Chondrocyte (in vitro differentiated cells): ENCODE measurements around the gene PM20D1. TPM values are rescaled to one million over a fixed set of nuclear protein-coding genes. Genes with fewer than 3 reads are reported as not detected.
"Not testable (repeated sequence)": the region's sequence is repeated elsewhere in the genome, so short reads cannot be mapped to it uniquely, and the experiment has no call there.

Experiments used
- DNase-seq: peaks from one replicate; pipeline ENCODE4 v3.0.0; 2021; ENCODE audit warnings: mixed read lengths, low spot score
- H3K27ac Mint-ChIP-seq: one replicate; pipeline ENCODE4 v1.8.0; 2021; ENCODE audit warnings: mild to moderate bottlenecking, moderate library complexity, mixed read lengths; ENCODE audit not compliant: unreplicated experiment
- H3K27me3 Mint-ChIP-seq: 2 replicates; pipeline ENCODE4 v1.8.0; 2021; ENCODE audit warnings: low read depth, mixed read lengths
- H3K36me3 Mint-ChIP-seq: 2 replicates; pipeline ENCODE4 v1.8.0; 2021; ENCODE audit warnings: low read depth, mixed read lengths
- H3K4me1 Mint-ChIP-seq: 2 replicates; pipeline ENCODE4 v1.8.0; 2021; ENCODE audit warnings: low read depth, mild to moderate bottlenecking, mixed read lengths
- H3K4me3 Mint-ChIP-seq: one replicate; pipeline ENCODE4 v1.8.0; 2021; ENCODE audit warnings: mild to moderate bottlenecking, moderate library complexity, mixed read lengths; ENCODE audit not compliant: unreplicated experiment
- H3K9me3 Mint-ChIP-seq: 2 replicates; pipeline ENCODE4 v1.8.0; 2021; ENCODE audit warnings: low read depth, mixed read lengths
- total RNA-seq: library from RNA; stranded (reverse); gene quantifications from 3 replicates; pipeline ENCODE4 v1.2.1, GENCODE V29; 2021
- TF ChIP-seq, protein P1 (sequence below): fragments of 200-600 bp; sonication (generic); IDR thresholded peaks from 2 replicates; pipeline ENCODE4 v1.5.0; 2021; ENCODE audit warnings: antibody characterized with exemption, mild to moderate bottlenecking, moderate library complexity

Gene PM20D1
- total RNA-seq, 1 donor from 2014 or later, result not detected

DNA sequence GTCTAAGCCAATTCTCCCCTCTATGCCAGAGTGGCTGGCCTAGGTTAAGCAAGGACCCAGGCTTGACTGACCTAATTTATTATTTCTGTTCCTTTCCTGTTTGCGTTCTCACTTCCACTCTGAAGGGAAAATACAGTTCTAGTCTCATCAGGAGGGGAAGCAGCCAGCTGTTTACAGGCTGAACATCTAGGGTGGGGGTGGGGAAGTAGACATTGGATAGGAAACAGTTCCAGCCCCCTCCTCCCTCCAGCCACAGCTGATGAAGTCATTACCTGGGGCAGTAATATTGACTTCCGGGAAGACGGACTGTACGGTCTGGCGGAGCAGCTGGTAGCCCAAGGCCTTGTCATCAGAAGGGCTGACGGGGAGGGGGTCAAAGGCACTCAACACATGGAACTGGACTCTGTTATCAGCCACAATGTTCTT lies 17.6 kb downstream of the PM20D1 start:
- no peaks in the 10 kb centered on the region for H3K9me3 Mint-ChIP-seq
- no peaks in the 10 kb centered on the region for H3K36me3 Mint-ChIP-seq
- TF ChIP-seq, protein P1, sequence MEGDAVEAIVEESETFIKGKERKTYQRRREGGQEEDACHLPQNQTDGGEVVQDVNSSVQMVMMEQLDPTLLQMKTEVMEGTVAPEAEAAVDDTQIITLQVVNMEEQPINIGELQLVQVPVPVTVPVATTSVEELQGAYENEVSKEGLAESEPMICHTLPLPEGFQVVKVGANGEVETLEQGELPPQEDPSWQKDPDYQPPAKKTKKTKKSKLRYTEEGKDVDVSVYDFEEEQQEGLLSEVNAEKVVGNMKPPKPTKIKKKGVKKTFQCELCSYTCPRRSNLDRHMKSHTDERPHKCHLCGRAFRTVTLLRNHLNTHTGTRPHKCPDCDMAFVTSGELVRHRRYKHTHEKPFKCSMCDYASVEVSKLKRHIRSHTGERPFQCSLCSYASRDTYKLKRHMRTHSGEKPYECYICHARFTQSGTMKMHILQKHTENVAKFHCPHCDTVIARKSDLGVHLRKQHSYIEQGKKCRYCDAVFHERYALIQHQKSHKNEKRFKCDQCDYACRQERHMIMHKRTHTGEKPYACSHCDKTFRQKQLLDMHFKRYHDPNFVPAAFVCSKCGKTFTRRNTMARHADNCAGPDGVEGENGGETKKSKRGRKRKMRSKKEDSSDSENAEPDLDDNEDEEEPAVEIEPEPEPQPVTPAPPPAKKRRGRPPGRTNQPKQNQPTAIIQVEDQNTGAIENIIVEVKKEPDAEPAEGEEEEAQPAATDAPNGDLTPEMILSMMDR, result no peak
- DNase-seq, result no peak
- H3K27me3 Mint-ChIP-seq, result no peaks in the 10 kb centered on the region
- H3K4me3 Mint-ChIP-seq, result no peak overlapping the region
- H3K27ac Mint-ChIP-seq, result no peak overlapping the region
- peaks cover under 1% of the 10 kb centered on the region for H3K4me1 Mint-ChIP-seq

DNA sequence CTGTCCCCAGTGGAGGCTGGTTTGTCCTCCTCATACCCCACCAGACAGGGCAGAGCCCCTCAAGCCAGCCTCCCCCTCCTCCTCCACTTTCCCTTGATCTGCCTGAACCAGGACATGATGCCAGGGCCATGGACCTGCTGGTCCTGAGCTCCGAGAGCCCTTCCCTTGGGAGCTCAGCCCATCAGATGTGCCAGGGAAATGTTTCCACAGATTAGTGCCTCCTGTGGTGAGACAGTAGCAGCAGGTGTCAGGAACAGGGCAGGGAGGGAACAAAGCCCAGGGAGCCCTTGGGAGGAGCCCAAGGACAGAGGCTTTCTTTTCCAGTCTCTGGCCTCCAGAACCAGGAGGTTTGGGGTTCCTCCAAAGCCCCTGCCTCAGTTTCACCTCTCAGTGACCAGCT lies 22.3 kb downstream of the PM20D1 start:
- H3K27ac Mint-ChIP-seq, result no peak overlapping the region
- H3K27me3 Mint-ChIP-seq, result no peaks in the 10 kb centered on the region
- TF ChIP-seq, protein P1, result no peak
- no peak overlapping the region for H3K4me3 Mint-ChIP-seq
- no peak for DNase-seq
- peaks cover 10% of the 10 kb centered on the region for H3K9me3 Mint-ChIP-seq
- H3K36me3 Mint-ChIP-seq, result peaks cover 1% of the 10 kb centered on the region
- H3K4me1 Mint-ChIP-seq, result peaks cover 4% of the 10 kb centered on the region

DNA sequence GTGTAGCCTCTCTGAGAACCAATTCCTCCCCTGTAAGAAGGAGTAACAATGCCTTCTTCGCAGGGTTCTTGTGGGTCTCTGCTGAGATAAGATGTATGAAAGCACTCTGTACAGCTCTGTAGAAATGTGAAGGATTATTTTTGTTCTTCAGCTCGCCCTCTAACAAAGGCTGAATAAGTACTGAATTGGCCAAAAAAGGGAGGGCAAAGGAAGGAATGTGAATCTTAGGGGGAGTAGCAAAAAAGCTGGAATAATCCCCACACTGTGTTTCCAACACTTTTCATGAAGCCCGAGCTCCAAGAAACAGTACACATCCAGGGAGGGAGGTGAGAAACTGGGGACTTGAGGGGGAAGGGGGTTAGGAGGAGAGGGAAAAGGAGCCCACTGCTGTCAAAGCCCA lies 22.9 kb downstream of the PM20D1 start:
- no peak for DNase-seq
- peaks cover 4% of the 10 kb centered on the region for H3K4me1 Mint-ChIP-seq
- TF ChIP-seq, protein P1, result no peak
- H3K27me3 Mint-ChIP-seq, result no peaks in the 10 kb centered on the region
- no peak overlapping the region for H3K27ac Mint-ChIP-seq
- no peak overlapping the region for H3K4me3 Mint-ChIP-seq
- peaks cover 1% of the 10 kb centered on the region for H3K36me3 Mint-ChIP-seq
- H3K9me3 Mint-ChIP-seq, result peaks cover 10% of the 10 kb centered on the region

DNA sequence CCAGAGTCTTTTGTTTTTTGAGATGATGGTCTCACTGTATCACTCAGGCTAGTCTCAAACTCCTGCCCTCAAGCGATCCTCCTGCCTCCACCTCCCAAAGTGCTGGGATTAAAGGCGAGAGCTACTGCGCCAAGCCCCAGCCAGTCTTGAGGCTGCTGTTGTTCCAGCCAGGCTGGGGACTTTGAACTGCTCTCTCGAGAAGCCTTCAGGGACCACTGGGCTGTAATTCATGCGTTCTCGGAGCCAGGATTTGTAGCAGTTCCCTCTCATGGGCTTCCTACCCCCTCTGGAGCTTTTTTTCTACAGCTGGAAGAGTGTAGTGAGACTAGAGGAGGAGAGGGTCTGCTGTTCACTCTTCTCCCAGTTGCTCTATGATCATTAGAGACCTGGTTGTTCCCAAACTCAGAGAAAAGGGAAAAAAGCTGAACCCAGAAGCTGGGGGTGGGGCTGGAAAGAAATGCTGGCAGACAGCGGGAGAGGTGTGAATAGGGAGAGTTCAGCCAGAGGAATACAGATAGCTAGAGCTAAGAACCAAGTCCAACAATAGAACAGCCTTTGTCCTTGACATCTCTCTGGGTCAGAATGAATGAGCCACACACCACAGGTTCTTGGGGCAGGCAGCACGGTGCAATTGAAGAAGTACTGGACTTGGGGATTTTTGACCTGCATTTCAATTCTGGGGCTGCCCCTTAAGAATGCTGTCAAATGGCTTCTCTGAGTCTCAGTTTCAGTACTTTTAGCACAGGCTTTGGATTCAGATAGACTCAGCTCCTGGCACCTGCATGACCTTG lies 23.7 kb downstream of the PM20D1 start:
- DNase-seq, result no peak
- H3K36me3 Mint-ChIP-seq, result peaks cover 1% of the 10 kb centered on the region
- H3K27ac Mint-ChIP-seq, result no peak overlapping the region
- no peaks in the 10 kb centered on the region for H3K27me3 Mint-ChIP-seq
- peaks cover 4% of the 10 kb centered on the region for H3K4me1 Mint-ChIP-seq
- no peak overlapping the region for H3K4me3 Mint-ChIP-seq
- TF ChIP-seq, protein P1, result no peak
- peaks cover 10% of the 10 kb centered on the region for H3K9me3 Mint-ChIP-seq

DNA sequence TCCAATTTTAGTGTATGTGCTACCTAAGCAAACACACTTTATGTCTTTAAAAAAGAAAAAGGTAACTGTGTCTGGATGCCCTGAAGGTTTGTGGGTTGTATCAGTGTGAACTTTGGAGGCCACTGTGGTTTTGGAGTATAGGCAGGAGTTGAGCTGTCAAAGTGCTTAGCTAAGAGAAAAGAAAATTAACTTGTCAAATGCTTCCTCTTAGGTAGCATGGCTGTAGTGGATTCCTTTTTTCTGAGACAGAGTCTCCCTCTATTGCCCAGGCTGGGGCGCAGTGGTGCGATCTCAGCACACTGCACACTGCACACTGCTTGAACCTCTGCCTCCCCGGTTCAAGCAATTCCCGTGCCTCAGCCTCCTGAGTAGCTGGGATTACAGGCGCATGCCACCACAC lies 25.8 kb downstream of the PM20D1 start:
- H3K27ac Mint-ChIP-seq, result no peak overlapping the region
- no peak overlapping the region for H3K4me3 Mint-ChIP-seq
- H3K4me1 Mint-ChIP-seq, result peaks cover 4% of the 10 kb centered on the region
- TF ChIP-seq, protein P1, result no peak
- peaks cover 1% of the 10 kb centered on the region for H3K36me3 Mint-ChIP-seq
- H3K9me3 Mint-ChIP-seq, result peaks cover 10% of the 10 kb centered on the region
- DNase-seq, result no peak
- H3K27me3 Mint-ChIP-seq, result no peaks in the 10 kb centered on the region

DNA sequence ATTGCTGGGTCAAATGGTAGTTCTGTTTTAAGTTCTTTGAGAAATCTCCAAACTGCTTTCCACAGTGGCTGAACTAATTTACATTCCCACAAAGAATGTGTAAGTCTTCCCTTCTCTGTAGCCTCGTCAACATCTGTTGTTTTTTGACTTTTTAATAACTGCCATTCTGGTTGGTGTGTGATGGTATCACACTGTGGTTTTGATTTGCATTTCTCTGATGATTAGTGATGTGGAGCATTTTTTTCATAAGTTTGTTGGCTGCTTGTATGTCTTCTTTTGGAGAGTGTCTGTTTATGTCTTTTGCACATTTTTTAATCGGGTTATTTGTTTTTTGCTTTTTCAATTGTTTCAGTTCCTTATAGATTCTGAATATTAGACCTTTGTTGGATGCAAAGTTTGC lies 26.7 kb downstream of the PM20D1 start:
- not testable (repeated sequence) for H3K9me3 Mint-ChIP-seq, DNase-seq, H3K36me3 Mint-ChIP-seq, H3K27ac Mint-ChIP-seq, H3K27me3 Mint-ChIP-seq, H3K4me3 Mint-ChIP-seq, H3K4me1 Mint-ChIP-seq
